ENCODE measurements around the gene LDB3. TPM values are rescaled to one million over a fixed set of nuclear protein-coding genes. Genes with fewer than 3 reads are reported as not detected.

The LDB3 gene
- polyA plus RNA-seq, 6 donors from 2014 or later: 0.24 TPM; not detected in 5

GRCh38 chr10:86755740-86756510 lies 87.6 kb downstream of the LDB3 start:
- ATAC-seq (ENCODE audit: low read depth in 2 of 2) (peak; percentile 83 to 87), DNase-seq (peak; percentile 74)
- Mint-ChIP-seq H3K9me3 (no peaks in the 10 kb centered on the region), H3K27ac (peak overlapping the region in 3 of 6 donors; percentile 34 to 79 (median 73)), H3K4me1 (peaks cover 17 to 37% (median 28%) of the 10 kb centered on the region in 3 donors), H3K4me3 (peak overlapping the region; percentile 83 to 92 (median 86)), H3K27me3 (peaks cover 36 to 74% (median 50%) of the 10 kb centered on the region in 3 donors), H3K36me3 (no peaks in the 10 kb centered on the region)

- Mint-ChIP-seq H3K27me3 (peaks cover 43 to 78% (median 52%) of the 10 kb centered on the region in 3 donors), H3K9me3 (no peaks in the 10 kb centered on the region), H3K27ac (peak within 1 kb of the TSS in 5 of 6 donors; percentile 34 to 87 (median 79)), H3K36me3 (no peaks in the 10 kb centered on the region), H3K4me3 (peak within 1 kb of the TSS; percentile 83 to 94 (median 90)), H3K4me1 (peaks cover 17 to 37% (median 28%) of the 10 kb centered on the region in 3 donors)
- DNase-seq (no peak), ATAC-seq (ENCODE audit: low read depth in 2 of 2) (peak; percentile 37 to 40)
These were observed 88.3 kb downstream of the LDB3 start, which contains the start of gene BMPR1A for GRCh38 chr10:86756511-86757112. TSS of gene BMPR1A (plus strand) at chr10:86756619. CDS start at chr10:86876019, 119,400 bp downstream.

- no peaks in the 10 kb centered on the region for H3K9me3 Mint-ChIP-seq
- H3K27me3 Mint-ChIP-seq: peaks cover 50 to 82% (median 58%) of the 10 kb centered on the region in 3 donors
- ATAC-seq (ENCODE audit: low read depth in 2 of 2): no peak
- no peak for DNase-seq
- peak overlapping the region; percentile 78 to 94 (median 90) for H3K4me3 Mint-ChIP-seq
- H3K36me3 Mint-ChIP-seq: no peaks in the 10 kb centered on the region
- peaks cover 17 to 36% (median 28%) of the 10 kb centered on the region in 3 donors for H3K4me1 Mint-ChIP-seq
- peak overlapping the region in 4 of 6 donors; percentile 15 to 87 (median 71) for H3K27ac Mint-ChIP-seq
These were observed 89.0 kb downstream of the LDB3 start for GRCh38 chr10:86757113-86757972.

- H3K4me1 Mint-ChIP-seq: peaks cover 13 to 25% (median 19%) of the 10 kb centered on the region in 3 donors
- peaks cover 54 to 81% (median 62%) of the 10 kb centered on the region in 3 donors for H3K27me3 Mint-ChIP-seq
- no peak for DNase-seq
- no peaks in the 10 kb centered on the region for H3K36me3 Mint-ChIP-seq
- no peaks in the 10 kb centered on the region for H3K9me3 Mint-ChIP-seq
- ATAC-seq (ENCODE audit: low read depth in 2 of 2): no peak
- peak overlapping the region in 5 of 8 donors; percentile 69 to 91 (median 85) for H3K4me3 Mint-ChIP-seq
- peak overlapping the region in 1 of 6 donors; percentile 6 for H3K27ac Mint-ChIP-seq
These were observed 90.1 kb downstream of the LDB3 start for GRCh38 chr10:86758189-86759072.

- Mint-ChIP-seq H3K27me3 (peaks cover 54 to 73% (median 57%) of the 10 kb centered on the region in 3 donors), H3K27ac (no peak overlapping the region), H3K36me3 (no peaks in the 10 kb centered on the region), H3K9me3 (no peaks in the 10 kb centered on the region), H3K4me3 (peak overlapping the region in 3 of 8 donors; percentile 8 to 91 (median 26)), H3K4me1 (peaks cover 12 to 25% (median 19%) of the 10 kb centered on the region in 3 donors)
- ATAC-seq (ENCODE audit: low read depth in 2 of 2) (no peak), DNase-seq (no peak)
These were observed 90.9 kb downstream of the LDB3 start for GRCh38 chr10:86759073-86759672.

GRCh38 chr10:86763404-86763803 lies 95.1 kb downstream of the LDB3 start:
- Mint-ChIP-seq H3K4me1 (peaks cover 2 to 11% (median 9%) of the 10 kb centered on the region in 3 donors), H3K36me3 (no peaks in the 10 kb centered on the region), H3K4me3 (no peak overlapping the region), H3K27ac (no peak overlapping the region), H3K9me3 (no peaks in the 10 kb centered on the region), H3K27me3 (peaks cover 56 to 74% (median 57%) of the 10 kb centered on the region in 3 donors)
- no peak for ATAC-seq (ENCODE audit: low read depth in 2 of 2)
- no peak for DNase-seq

- Mint-ChIP-seq H3K27me3 (peaks cover 47 to 72% (median 53%) of the 10 kb centered on the region in 3 donors), H3K4me3 (no peak overlapping the region), H3K36me3 (no peaks in the 10 kb centered on the region), H3K9me3 (no peaks in the 10 kb centered on the region), H3K4me1 (no peaks in the 10 kb centered on the region), H3K27ac (peak overlapping the region in 2 of 6 donors; percentile 49 to 91)
- ATAC-seq (ENCODE audit: low read depth in 2 of 2): no peak
- no peak for DNase-seq
These were observed 97.2 kb downstream of the LDB3 start for GRCh38 chr10:86765548-86765947.

GRCh38 chr10:86768412-86769062 lies 100.2 kb downstream of the LDB3 start:
- H3K4me3 Mint-ChIP-seq: no peak overlapping the region
- H3K9me3 Mint-ChIP-seq: no peaks in the 10 kb centered on the region
- H3K4me1 Mint-ChIP-seq: no peaks in the 10 kb centered on the region
- DNase-seq (no peak), ATAC-seq (ENCODE audit: low read depth in 2 of 2) (no peak)
- H3K36me3 Mint-ChIP-seq: no peaks in the 10 kb centered on the region
- peaks cover 32 to 48% (median 33%) of the 10 kb centered on the region in 3 donors for H3K27me3 Mint-ChIP-seq
- peak overlapping the region in 1 of 6 donors; percentile 49 for H3K27ac Mint-ChIP-seq

- DNase-seq (no peak), ATAC-seq (ENCODE audit: low read depth in 2 of 2) (no peak)
- Mint-ChIP-seq H3K27ac (no peak overlapping the region), H3K4me3 (no peak overlapping the region), H3K9me3 (no peaks in the 10 kb centered on the region), H3K27me3 (peaks cover 29 to 44% (median 32%) of the 10 kb centered on the region in 3 donors), H3K36me3 (no peaks in the 10 kb centered on the region), H3K4me1 (no peaks in the 10 kb centered on the region)
These were observed 101.7 kb downstream of the LDB3 start for GRCh38 chr10:86769991-86770390.

GRCh38 chr10:86770412-86770960 lies 102.2 kb downstream of the LDB3 start:
- no peaks in the 10 kb centered on the region for H3K4me1 Mint-ChIP-seq
- H3K36me3 Mint-ChIP-seq: no peaks in the 10 kb centered on the region
- DNase-seq (no peak), ATAC-seq (ENCODE audit: low read depth in 2 of 2) (no peak)
- H3K27me3 Mint-ChIP-seq: peaks cover 27 to 39% (median 33%) of the 10 kb centered on the region in 3 donors
- H3K4me3 Mint-ChIP-seq: no peak overlapping the region
- no peaks in the 10 kb centered on the region for H3K9me3 Mint-ChIP-seq
- H3K27ac Mint-ChIP-seq: no peak overlapping the region

GRCh38 chr10:86773498-86773897 lies 105.2 kb downstream of the LDB3 start:
- no peaks in the 10 kb centered on the region for H3K9me3 Mint-ChIP-seq
- H3K36me3 Mint-ChIP-seq: no peaks in the 10 kb centered on the region
- H3K4me1 Mint-ChIP-seq: no peaks in the 10 kb centered on the region
- no peak for DNase-seq
- peaks cover 14 to 28% (median 18%) of the 10 kb centered on the region in 3 donors for H3K27me3 Mint-ChIP-seq
- ATAC-seq (ENCODE audit: low read depth in 2 of 2): no peak
- H3K27ac Mint-ChIP-seq: no peak overlapping the region
- no peak overlapping the region for H3K4me3 Mint-ChIP-seq

Measured in naive B cell (primary cell).